Fibroblast of the aortic adventitia (primary cell): Measurements from ENCODE around the gene CSTPP1. TPM values are rescaled to one million over a fixed set of nuclear protein-coding genes. Genes with fewer than 3 reads are reported as not detected.
A peak's percentile ranks its signal among the peaks of the same experiment; 100 is the strongest.

Source experiments
- DNase-seq: peaks from one replicate; pipeline ENCODE4 v3.0.0-alpha.2; 2010; ENCODE audit warnings: low read depth
- H3K4me3 ChIP-seq: 2 replicates; pipeline ENCODE4 v1.5.1; 2011; ENCODE audit warnings: low read depth, mild to moderate bottlenecking, control low read depth, low read length, moderate library complexity
- CTCF ChIP-seq: IDR thresholded peaks from 2 replicates; pipeline ENCODE4 v1.5.1; 2011; ENCODE audit warnings: mild to moderate bottlenecking, low read length, control low read depth, inconsistent platforms; ENCODE audit not compliant: insufficient read depth
- total RNA-seq: library from RNA; depleted of rRNA; stranded (reverse); fragments of >200 nt; gene quantifications from 2 replicates; pipeline ENCODE4 v1.2.3, GENCODE V29; 2012; ENCODE audit warnings: low replicate concordance

Gene CSTPP1
- total RNA-seq, 1 donor = 34.9 TPM

- TF ChIP-seq CTCF = no peak
- no peak overlapping the region for H3K4me3 ChIP-seq
- DNase-seq = no peak
Measured at GRCh38 chr11:47157805-47158204, 221.2 kb downstream of the CSTPP1 start.

GRCh38 chr11:47158242-47158641, 221.7 kb downstream of the CSTPP1 start:
- no peak for TF ChIP-seq CTCF
- no peak for DNase-seq
- no peak overlapping the region for H3K4me3 ChIP-seq

GRCh38 chr11:47160753-47161133, 224.2 kb downstream of the CSTPP1 start:
- no peak for DNase-seq
- no peak for TF ChIP-seq CTCF
- no peak overlapping the region for H3K4me3 ChIP-seq

- peak; percentile 84 for TF ChIP-seq CTCF
- peak; percentile 75 for DNase-seq
- H3K4me3 ChIP-seq = no peak overlapping the region
Measured at GRCh38 chr11:47161134-47161854, 224.7 kb downstream of the CSTPP1 start.

GRCh38 chr11:47161890-47162289, 225.3 kb downstream of the CSTPP1 start:
- TF ChIP-seq CTCF = no peak
- no peak overlapping the region for H3K4me3 ChIP-seq
- DNase-seq = no peak

GRCh38 chr11:47162426-47162825, 225.9 kb downstream of the CSTPP1 start:
- no peak for DNase-seq
- TF ChIP-seq CTCF = no peak
- no peak overlapping the region for H3K4me3 ChIP-seq

GRCh38 chr11:47163193-47163592, 226.6 kb downstream of the CSTPP1 start:
- H3K4me3 ChIP-seq = no peak overlapping the region
- no peak for TF ChIP-seq CTCF
- peak; percentile 57 for DNase-seq
